ENCODE data around the gene ELMO3. TPM values are rescaled to one million over a fixed set of nuclear protein-coding genes. Genes with fewer than 3 reads are reported as not detected.
A peak's percentile ranks its signal among the peaks of the same experiment; 100 is the strongest.

Gene ELMO3
- total and polyA plus RNA-seq, 2 of the 13 experiments (the other 11 are each of a cell fraction or from before 2014, with no cell fraction given): 2.6 to 4.0 TPM

- TF ChIP-seq ZNF800 (CRISPR knock-in tag; IDR thresholded peaks at IDR 0.05) (peak; percentile 53; the same call in 1 of the 2 replicates), ZNF230 (CRISPR knock-in tag; IDR thresholded peaks at IDR 0.05) (0 out of 2 replicates have a peak, but pooled peaks have one; percentile 37), RCOR2 (CRISPR knock-in tag; IDR thresholded peaks at IDR 0.05) (0 out of 2 replicates have a peak, but pooled peaks have one; percentile 27), ZFP91 (CRISPR knock-in tag; IDR thresholded peaks at IDR 0.05; ENCODE audit: borderline replicate concordance) (peak; percentile 62; the same call in 1 of the 2 replicates), KAT8 (CRISPR knock-in tag; IDR thresholded peaks at IDR 0.05) (peak; percentile 49), ZNF878 (CRISPR knock-in tag; IDR thresholded peaks at IDR 0.05) (0 out of 2 replicates have a peak, but pooled peaks have one; percentile 58), ZFP36 (IDR thresholded peaks at IDR 0.05; ENCODE audit: borderline replicate concordance, low read depth, low read length, partially characterized antibody) (no peak), ZFP82 (CRISPR knock-in tag; IDR thresholded peaks at IDR 0.05; ENCODE audit: borderline replicate concordance) (0 out of 2 replicates have a peak, but pooled peaks have one; percentile 48), KLF11 (CRISPR knock-in tag; IDR thresholded peaks at IDR 0.05) (peak; percentile 82), ZBTB37 (CRISPR knock-in tag; IDR thresholded peaks at IDR 0.05) (no peak), TAF1 (CRISPR knock-in tag; IDR thresholded peaks at IDR 0.05) (peak; percentile 85), PRPF4 (IDR thresholded peaks at IDR 0.05; ENCODE audit: low read depth, low read length, poor library complexity, severe bottlenecking) (no peak), MYPOP (CRISPR knock-in tag; IDR thresholded peaks at IDR 0.05) (peak; percentile 32; the same call in 1 of the 2 replicates)
- TF ChIP-seq, protein P1, sequence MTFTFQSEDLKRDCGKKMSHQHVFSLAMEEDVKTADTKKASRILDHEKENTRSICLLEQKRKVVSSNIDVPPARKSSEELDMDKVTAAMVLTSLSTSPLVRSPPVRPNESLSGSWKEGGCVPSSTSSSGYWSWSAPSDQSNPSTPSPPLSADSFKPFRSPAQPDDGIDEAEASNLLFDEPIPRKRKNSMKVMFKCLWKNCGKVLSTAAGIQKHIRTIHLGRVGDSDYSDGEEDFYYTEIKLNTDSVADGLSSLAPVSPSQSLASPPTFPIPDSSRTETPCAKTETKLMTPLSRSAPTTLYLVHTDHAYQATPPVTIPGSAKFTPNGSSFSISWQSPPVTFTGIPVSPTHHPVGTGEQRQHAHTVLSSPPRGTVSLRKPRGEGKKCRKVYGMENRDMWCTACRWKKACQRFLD (CRISPR knock-in tag; IDR thresholded peaks at IDR 0.05; ENCODE audit: borderline replicate concordance): peak; percentile 43; the same call in 1 of the 2 replicates
- TF ChIP-seq, protein P2, sequence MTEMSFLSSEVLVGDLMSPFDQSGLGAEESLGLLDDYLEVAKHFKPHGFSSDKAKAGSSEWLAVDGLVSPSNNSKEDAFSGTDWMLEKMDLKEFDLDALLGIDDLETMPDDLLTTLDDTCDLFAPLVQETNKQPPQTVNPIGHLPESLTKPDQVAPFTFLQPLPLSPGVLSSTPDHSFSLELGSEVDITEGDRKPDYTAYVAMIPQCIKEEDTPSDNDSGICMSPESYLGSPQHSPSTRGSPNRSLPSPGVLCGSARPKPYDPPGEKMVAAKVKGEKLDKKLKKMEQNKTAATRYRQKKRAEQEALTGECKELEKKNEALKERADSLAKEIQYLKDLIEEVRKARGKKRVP (CRISPR knock-in tag; IDR thresholded peaks at IDR 0.05): 0 out of 4 replicates have a peak, but pooled peaks of 1 of the 2 experiments have one; percentile 42
- TF ChIP-seq, protein P3, sequence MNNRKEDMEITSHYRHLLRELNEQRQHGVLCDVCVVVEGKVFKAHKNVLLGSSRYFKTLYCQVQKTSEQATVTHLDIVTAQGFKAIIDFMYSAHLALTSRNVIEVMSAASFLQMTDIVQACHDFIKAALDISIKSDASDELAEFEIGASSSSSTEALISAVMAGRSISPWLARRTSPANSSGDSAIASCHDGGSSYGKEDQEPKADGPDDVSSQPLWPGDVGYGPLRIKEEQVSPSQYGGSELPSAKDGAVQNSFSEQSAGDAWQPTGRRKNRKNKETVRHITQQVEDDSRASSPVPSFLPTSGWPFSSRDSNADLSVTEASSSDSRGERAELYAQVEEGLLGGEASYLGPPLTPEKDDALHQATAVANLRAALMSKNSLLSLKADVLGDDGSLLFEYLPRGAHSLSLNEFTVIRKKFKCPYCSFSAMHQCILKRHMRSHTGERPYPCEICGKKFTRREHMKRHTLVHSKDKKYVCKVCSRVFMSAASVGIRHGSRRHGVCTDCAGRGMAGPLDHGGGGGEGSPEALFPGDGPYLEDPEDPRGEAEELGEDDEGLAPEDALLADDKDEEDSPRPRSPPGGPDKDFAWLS (CRISPR knock-in tag; IDR thresholded peaks at IDR 0.05; ENCODE audit: borderline replicate concordance): 0 out of 2 replicates have a peak, but pooled peaks have one; percentile 14
Observed at GRCh38 chr16:67247192-67248072, 48.5 kb downstream of the ELMO3 start, which contains the start of gene FHOD1 (continued).

Measured in HepG2 (cell line).